Psoas muscle (tissue), 8 donors: Measurements from ENCODE around the gene MANEAL. TPM values are rescaled to one million over a fixed set of nuclear protein-coding genes. Genes with fewer than 3 reads are reported as not detected.

ENCODE experiments used
- ATAC-seq, 4 donors: fragments of 200-7000 bp; cut with Tn5 transposase; one replicate each; pipeline ENCODE4 v1.9.1; 2020; ENCODE audit warnings: moderate library complexity in 3 of 4, mild to moderate bottlenecking in 2 of 4
- DNase-seq, 2 donors: peaks; one replicate each; pipeline ENCODE4 v3.0.0-alpha.2; 2020
- H3K27ac ChIP-seq: fragments of 200-600 bp; one replicate; pipeline ENCODE4 v1.8.0; 2022
- H3K27me3 ChIP-seq, 3 donors: fragments of 200-600 bp in 1 of 3; one replicate each; pipeline versions ENCODE4 v1.6.1 to v1.8.0; 2013 to 2022; ENCODE audit warnings: low read length in 2 of 3, mild to moderate bottlenecking in 2 of 3, moderate library complexity in 1 of 3; ENCODE audit not compliant: insufficient read depth in 3 of 3
- H3K36me3 ChIP-seq, 2 donors: fragments of 200-600 bp in 1 of 2; one replicate each; pipeline versions ENCODE4 v1.6.1 to v1.8.0; 2013 to 2022; ENCODE audit warnings: low read depth in 1 of 2, mild to moderate bottlenecking in 1 of 2, moderate library complexity in 1 of 2; ENCODE audit not compliant: insufficient read depth in 1 of 2
- H3K4me1 ChIP-seq: fragments of 200-600 bp; one replicate; pipeline ENCODE4 v1.8.0; 2022
- H3K4me3 ChIP-seq: fragments of 200-600 bp; one replicate; pipeline ENCODE4 v1.8.0; 2022; ENCODE audit warnings: mild to moderate bottlenecking
- H3K9me3 ChIP-seq: fragments of 200-600 bp; one replicate; pipeline ENCODE4 v1.8.0; 2022
- WGBS, 3 donors: extraction: QIAGEN DNeasy Blood & Tissue Kit; methylation state at CpG; one replicate each; pipeline versions ENCODE4 v1.1.6 to v1.1.7; 2013; 5-methylcytosine and 5-hydroxymethylcytosine counted together
- intact Hi-C, 2 donors: fragments of 100-400 bp; cut with DNase I; formaldehyde crosslinking; loops; one replicate each; pipeline versions ENCODE4 v1.11.0 to v1.14.2; 2022
- polyA plus RNA-seq, 3 donors: library from polyadenylated mRNA; stranded (reverse); fragments of 200-250 nt; gene quantifications; one replicate each; pipeline ENCODE4 v1.2.3, GENCODE V29; 2013
- total RNA-seq, 4 donors: library from RNA; stranded (reverse); fragmentation: NEBNext Ultra II Directional in 2 of 4; extraction: Animal tissue kit (Norgen Biotek cat#: 25700) in 2 of 4; gene quantifications; one replicate each; pipeline versions ENCODE4 v1.2.1 to v1.2.4, GENCODE V29; 2021 to 2023
- TF ChIP-seq, protein P1 (sequence below): fragments of 200-600 bp; IDR thresholded peaks from one replicate; pipeline ENCODE4 v1.8.0; 2022; ENCODE audit warnings: antibody characterized with exemption
- donor health status: healthy with polysubstance abuse.
- donor health status: DM: no; HTN: no; CAD: no; lungs with moderate emphysema.
- donor health status: Bipolar disorder and iron deficiency.
- donor health status: healthy.
- donor health status: DM: yes; HTN: yes; CAD: no.
- donor health status: DM: no; HTN: no; CAD: no.
- donor health status: DM: no; HTN: no; CAD: no.
- donor health status: DM: yes; HTN: yes; CAD: no.

MANEAL gene
- total and polyA plus RNA-seq, 7 donors, result 2.1 to 4.3 (median 3.4) TPM

DNA sequence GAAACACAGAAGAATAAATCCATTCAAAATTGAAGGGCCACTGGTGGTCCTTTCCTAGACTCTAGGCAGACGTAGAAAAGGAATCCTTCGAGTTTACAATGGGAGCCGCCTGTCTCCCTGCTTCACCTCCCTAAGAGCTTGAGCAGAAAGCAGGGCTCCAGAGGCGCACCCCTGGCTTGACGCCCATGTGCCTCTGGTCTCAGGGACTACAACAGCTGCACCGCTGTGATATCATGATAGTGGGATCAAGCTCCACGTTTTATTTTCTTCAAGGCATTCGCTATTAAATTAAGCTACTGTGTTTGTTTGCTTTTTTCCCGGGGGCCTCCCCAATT, 13.5 kb downstream of the MANEAL start:
- TF ChIP-seq, protein P1, sequence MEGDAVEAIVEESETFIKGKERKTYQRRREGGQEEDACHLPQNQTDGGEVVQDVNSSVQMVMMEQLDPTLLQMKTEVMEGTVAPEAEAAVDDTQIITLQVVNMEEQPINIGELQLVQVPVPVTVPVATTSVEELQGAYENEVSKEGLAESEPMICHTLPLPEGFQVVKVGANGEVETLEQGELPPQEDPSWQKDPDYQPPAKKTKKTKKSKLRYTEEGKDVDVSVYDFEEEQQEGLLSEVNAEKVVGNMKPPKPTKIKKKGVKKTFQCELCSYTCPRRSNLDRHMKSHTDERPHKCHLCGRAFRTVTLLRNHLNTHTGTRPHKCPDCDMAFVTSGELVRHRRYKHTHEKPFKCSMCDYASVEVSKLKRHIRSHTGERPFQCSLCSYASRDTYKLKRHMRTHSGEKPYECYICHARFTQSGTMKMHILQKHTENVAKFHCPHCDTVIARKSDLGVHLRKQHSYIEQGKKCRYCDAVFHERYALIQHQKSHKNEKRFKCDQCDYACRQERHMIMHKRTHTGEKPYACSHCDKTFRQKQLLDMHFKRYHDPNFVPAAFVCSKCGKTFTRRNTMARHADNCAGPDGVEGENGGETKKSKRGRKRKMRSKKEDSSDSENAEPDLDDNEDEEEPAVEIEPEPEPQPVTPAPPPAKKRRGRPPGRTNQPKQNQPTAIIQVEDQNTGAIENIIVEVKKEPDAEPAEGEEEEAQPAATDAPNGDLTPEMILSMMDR, result no peak
- Histone ChIP-seq H3K27me3 (no peaks in the 10 kb centered on the region), H3K4me3 (peak overlapping the region; percentile 88), H3K36me3 (peaks cover 5 to 56% of the 10 kb centered on the region in 2 donors), H3K27ac (peak overlapping the region; percentile 93), H3K9me3 (no peaks in the 10 kb centered on the region), H3K4me1 (peaks cover 19% of the 10 kb centered on the region)
- ATAC-seq (no peak), DNase-seq (no peak)
- WGBS, 3 donors, result 7 to 9% (median 8%) methylated on average over 9 of the region's 9 CpGs
- intact Hi-C loops, result loop anchor here (5.0 to 10.0 kb wide), 3 partner anchors 112 to 212 kb away; partner anchors contain the start of genes CDCA8 (in 2 of the 2) and GNL2 (in 1 of the 2)

DNA sequence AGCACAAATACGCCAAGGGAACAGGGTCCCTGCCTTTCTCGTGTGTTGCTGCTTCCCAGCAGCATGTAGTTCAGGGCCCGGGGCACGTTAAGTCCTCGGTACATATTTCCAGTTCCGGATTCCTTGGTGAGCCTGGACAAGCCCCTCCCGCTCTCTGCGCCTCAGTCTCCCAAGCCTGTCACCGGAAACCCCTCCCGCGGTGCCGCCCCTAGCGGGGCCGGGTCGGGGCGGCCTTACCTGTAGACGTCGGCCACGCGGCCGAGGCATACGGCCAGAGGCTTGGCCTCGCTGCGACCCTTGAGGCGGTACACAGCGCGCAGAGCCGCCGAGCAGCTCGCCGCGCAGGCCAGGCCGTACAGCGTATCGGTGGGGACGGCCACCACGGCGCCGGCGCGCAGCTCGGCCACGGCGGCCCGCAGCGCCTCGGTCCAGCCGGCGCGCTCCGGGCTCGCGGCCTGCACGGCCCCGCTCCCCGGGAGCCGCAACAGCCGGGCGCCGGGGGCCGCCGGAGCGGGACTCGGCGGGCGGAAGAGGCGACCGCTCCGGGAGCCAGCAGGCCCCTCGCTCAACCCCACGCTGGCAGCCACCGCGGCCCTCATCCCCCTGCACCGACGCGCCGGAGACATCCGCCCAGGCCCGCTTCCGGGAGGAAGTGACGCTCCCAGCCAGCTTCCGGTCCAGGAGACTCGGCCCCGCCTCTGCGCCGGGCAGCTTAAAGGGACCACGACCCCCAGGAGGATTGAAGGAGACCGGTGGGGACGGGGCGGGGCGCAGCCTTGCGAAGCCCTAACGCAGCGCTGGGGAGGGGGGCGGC, 14.1 kb downstream of the MANEAL start, which contains the start of the genes C1orf122 and YRDC:
Gene C1orf122 (plus strand): TSS at position 236 of the 814 bp plus-strand sequence. CDS start 615 bp downstream, outside the sequence.
Gene YRDC (minus strand): TSS at position 654 of the 814 bp plus-strand sequence. CDS start 28 bp downstream, at position 626.
- Histone ChIP-seq H3K27ac (peak within 1 kb of the TSS; percentile 93), H3K27me3 (no peaks in the 10 kb centered on the region), H3K4me1 (peaks cover 19% of the 10 kb centered on the region), H3K4me3 (peak within 1 kb of the TSS; percentile 88), H3K9me3 (no peaks in the 10 kb centered on the region), H3K36me3 (peaks cover 5 to 50% of the 10 kb centered on the region in 2 donors)
- intact Hi-C loops, result loop anchor here (2.0 to 10.0 kb wide), 4 partner anchors 51 to 213 kb away; partner anchors contain the start of genes CDCA8 (in 2 of the 2), GNL2 (in 1 of the 2) and MTF1 (in 1 of the 2)
- TF ChIP-seq, protein P1, result no peak
- WGBS, 3 donors, result 0% methylated on average over 48 to 95 of the region's 95 CpGs
- ATAC-seq (peak; percentile 95 to 96 (median 95)), DNase-seq (peak; percentile 95 to 97)

DNA sequence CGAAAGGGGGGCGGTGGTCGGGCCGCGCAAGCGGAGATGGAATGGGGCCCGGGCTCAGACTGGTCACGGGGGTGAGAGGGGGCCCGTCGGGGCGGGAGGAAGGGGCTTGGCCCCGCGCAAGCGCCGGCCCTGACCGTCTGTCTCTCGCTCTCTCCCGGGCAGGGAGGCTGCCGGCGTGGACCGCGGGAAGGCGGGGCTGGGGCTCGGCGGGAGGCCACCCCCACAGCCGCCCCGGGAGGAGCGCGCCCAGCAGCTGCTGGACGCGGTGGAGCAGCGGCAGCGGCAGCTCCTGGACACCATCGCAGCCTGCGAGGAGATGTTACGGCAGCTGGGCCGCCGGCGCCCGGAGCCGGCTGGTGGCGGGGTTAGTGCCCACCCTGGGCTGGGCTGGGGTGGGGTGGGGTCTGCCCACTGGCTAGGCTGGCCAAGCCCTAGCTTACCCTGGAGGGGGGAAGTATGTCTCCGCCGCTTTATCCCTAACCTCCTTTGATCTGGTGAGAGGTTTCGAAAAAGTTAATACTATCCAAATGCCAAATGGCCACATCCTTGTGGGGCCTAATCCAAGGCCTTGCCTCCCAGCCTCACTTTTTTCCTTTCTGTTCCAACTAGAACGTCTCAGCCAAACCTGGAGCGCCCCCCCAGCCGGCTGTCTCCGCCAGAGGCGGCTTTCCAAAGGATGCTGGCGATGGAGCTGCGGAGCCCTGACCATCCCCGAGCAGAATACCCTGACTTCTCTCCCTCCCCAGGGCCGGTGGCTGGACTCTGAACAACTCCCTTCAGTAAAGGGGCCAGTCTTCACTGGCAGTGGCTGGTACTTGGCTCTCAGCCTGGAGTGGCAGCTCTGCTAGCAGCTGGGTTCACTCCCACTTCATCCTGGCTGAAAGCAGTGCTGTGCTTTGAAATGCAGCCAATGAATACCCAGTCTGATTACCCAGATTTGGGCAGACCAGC, 15.0 kb downstream of the MANEAL start:
- Histone ChIP-seq H3K9me3 (no peaks in the 10 kb centered on the region), H3K27ac (peak overlapping the region; percentile 93), H3K4me1 (peaks cover 19% of the 10 kb centered on the region), H3K27me3 (no peaks in the 10 kb centered on the region), H3K36me3 (peaks cover 2 to 42% of the 10 kb centered on the region in 2 donors), H3K4me3 (peak overlapping the region; percentile 88)
- intact Hi-C loops, result loop anchor here (2.0 to 10.0 kb wide), 4 partner anchors 50 to 214 kb away; partner anchors contain the start of genes CDCA8 (in 2 of the 2), GNL2 (in 1 of the 2) and MTF1 (in 1 of the 2)
- WGBS, 3 donors, result 0 to 2% (median 1%) methylated on average over 35 to 54 of the region's 54 CpGs
- peak; percentile 76 to 87 for DNase-seq
- TF ChIP-seq, protein P1, result no peak
- ATAC-seq, result peak; percentile 81 to 89 (median 86)

DNA sequence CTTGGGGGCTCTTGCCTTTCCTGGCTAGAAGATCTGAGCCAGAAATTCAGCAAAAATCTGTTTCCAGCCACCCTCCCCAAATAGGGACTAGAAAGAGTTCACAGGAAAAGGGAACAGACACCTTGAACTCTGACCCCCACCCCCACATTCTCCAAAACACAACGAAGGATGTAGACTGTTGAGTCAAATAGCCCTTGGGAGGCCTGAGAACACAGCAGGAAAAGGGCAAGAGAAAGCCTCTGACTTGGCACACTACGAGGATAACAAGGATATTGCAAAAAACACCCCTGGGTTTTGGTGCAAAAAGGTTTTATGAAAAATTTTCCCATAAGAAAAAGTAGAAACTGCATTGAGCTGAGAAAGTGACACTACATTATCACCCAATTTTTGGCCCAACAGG, 16.3 kb downstream of the MANEAL start:
- Histone ChIP-seq H3K36me3 (peaks cover 0 to 32% of the 10 kb centered on the region in 2 donors), H3K9me3 (no peaks in the 10 kb centered on the region), H3K27ac (peak overlapping the region; percentile 93), H3K4me3 (no peak overlapping the region), H3K4me1 (peaks cover 19% of the 10 kb centered on the region), H3K27me3 (no peaks in the 10 kb centered on the region)
- DNase-seq (no peak), ATAC-seq (no peak)
- TF ChIP-seq, protein P1, result no peak
- intact Hi-C loops, result loop anchor here (2.0 to 10.0 kb wide), 4 partner anchors 49 to 215 kb away; partner anchors contain the start of genes CDCA8 (in 2 of the 2), GNL2 (in 1 of the 2) and MTF1 (in 1 of the 2)
- WGBS, 3 donors, result 25 to 33% (median 27%) methylated on average over 2 of the region's 2 CpGs
